HG03342 (cell line): ENCODE results near the gene AK9.
A peak's percentile ranks its signal among the peaks of the same experiment; 100 is the strongest.

Source experiments
- ATAC-seq: cut with Tn5 transposase; IDR thresholded peaks from one replicate; pipeline ENCODE4 v1.9.1; 2021; ENCODE audit warnings: mild to moderate bottlenecking, moderate library complexity; ENCODE audit not compliant: unreplicated experiment

The AK9 gene

DNA sequence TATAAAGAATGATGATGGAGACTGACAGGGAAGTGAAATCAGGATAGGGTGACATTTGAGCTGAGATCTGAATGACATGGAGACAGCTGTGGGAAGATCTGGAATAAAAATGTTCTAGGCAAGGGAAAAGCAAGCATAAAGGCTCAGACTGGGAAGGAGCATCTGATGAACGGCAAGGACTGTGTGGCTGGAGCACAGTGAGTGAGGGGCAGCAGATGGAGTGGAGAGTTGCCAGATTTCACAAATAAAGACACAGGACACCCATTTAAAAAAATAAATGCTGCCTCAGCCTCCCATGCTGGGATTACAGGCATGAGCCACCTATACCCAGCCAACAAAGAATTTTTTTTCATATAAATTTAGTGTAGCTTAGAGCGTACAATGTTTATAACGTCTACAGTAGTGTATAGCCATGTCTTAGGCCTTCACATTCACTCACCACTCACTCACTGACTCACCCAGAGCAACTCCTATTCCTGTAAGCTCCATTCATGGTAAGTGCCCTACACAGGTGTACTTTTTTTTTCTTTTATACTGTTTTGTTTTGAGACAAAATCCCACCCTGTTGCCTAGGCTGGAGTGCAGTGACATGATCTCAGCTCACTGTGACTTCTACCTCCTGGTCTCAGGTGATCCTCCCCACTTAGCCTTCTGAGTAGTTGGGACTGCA lies 205.6 kb downstream of the AK9 start:
- ATAC-seq: no peak

- ATAC-seq: no peak
These were observed 206.9 kb downstream of the AK9 start for GRCh38 chr6:109484122-109484521.

- peak; percentile 4 for ATAC-seq
These were observed 207.3 kb downstream of the AK9 start for GRCh38 chr6:109483735-109484057.

GRCh38 chr6:109482905-109483734 lies 207.9 kb downstream of the AK9 start, which contains the start of gene ZBTB24:
TSS of gene ZBTB24 (minus strand) at chr6:109483219. CDS start at chr6:109482026, 1,193 bp downstream.
- ATAC-seq: peak; percentile 84

- ATAC-seq: no peak
These were observed 210.0 kb downstream of the AK9 start for GRCh38 chr6:109480993-109481480.

- no peak for ATAC-seq
These were observed 212.0 kb downstream of the AK9 start for GRCh38 chr6:109478841-109479624.

GRCh38 chr6:109478222-109478805 lies 212.7 kb downstream of the AK9 start:
- no peak for ATAC-seq

GRCh38 chr6:109477725-109478124 lies 213.3 kb downstream of the AK9 start:
- ATAC-seq: peak; percentile 58

DNA sequence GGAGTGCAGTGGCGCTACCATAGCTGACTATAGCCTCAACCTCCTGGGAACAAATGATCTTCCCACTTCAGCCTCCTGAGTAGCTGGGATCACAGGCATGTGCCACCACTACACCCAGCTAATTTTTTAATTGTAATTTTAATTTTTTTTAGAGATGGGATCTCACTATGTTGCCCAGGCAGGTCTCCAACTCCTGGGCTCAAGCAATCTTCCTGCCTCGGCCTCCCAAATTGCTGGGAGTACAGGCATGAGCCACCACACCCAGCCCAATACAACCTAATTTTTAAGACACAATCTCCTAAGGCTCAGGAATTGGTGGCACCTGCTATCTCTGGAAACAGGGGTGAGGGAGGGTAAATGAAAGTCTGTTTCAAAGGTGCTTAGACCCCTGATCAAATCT lies 213.8 kb downstream of the AK9 start:
- ATAC-seq: no peak

- no peak for ATAC-seq
These were observed 215.4 kb downstream of the AK9 start for GRCh38 chr6:109475625-109476024.

GRCh38 chr6:109474995-109475394 lies 216.0 kb downstream of the AK9 start:
- no peak for ATAC-seq

- ATAC-seq: no peak
These were observed 217.9 kb downstream of the AK9 start for GRCh38 chr6:109473120-109473519.

DNA sequence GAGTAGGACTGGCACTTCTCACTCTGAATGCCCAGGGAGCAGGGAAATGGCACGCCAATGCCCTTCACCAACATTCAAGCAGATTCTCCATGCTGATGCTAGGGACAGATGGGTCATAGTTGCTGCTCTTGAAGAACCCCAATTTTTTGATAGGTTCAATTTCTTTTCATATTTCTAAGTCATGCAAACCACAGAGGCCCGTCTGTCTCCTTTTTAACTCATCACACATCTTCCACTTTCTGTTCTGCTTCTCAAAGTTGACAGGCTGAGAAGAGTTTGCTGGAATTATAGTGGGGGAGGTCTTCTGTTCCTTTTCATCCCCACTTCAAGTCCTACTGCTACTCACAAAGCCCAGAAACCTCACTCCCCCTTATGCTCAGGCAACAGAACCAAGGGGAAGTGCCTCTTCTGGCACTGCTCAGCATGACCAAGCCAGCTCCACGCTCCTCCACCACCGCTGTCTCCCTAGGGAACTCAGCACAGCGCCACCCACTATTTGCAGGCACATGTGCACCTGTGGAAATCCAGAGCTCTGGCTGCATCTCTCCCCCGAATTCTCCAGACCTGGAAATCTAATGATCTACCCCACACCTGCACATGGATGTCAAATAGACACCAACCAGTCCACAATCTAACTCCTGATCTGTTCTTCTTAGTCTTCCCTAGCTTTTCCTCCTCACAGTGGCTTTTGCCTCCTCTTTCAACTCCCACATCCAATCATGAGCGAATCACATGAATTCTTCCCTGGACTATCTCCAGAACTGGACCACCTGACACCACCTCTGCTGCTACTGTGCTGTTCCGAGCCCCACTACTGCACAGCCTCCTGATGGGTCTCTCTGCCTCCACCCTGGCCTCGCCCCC lies 218.6 kb downstream of the AK9 start:
- peak; percentile 68 for ATAC-seq

- no peak for ATAC-seq
These were observed 219.7 kb downstream of the AK9 start for GRCh38 chr6:109471105-109471810.

DNA sequence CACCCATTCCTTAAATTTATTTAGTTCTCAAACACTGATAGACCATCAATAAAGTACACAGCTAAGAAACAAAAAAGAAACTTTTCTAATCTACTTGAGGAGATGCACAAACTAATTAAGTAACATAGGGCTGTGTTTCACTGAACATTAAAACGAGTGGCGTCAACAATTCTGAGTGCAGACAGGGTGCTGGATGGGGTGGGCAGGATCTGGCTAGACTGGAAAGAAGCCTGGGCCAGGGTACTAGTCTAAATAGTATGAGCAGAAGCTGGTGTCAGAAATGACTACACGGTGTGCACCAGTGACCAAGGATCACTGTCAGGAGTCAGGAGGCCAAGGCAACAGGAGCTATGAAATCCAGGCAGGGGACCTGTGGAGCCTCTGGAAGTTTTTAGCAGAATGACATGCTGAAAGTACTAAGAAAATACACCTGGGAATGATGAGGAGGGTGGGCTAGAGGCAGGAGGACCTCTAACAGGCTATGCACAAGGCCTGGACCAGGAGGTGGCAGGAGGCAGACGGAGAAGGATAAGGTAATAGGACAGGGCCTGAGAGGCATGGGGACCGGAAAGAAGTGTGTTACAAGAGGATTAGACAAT lies 221.3 kb downstream of the AK9 start:
- no peak for ATAC-seq

DNA sequence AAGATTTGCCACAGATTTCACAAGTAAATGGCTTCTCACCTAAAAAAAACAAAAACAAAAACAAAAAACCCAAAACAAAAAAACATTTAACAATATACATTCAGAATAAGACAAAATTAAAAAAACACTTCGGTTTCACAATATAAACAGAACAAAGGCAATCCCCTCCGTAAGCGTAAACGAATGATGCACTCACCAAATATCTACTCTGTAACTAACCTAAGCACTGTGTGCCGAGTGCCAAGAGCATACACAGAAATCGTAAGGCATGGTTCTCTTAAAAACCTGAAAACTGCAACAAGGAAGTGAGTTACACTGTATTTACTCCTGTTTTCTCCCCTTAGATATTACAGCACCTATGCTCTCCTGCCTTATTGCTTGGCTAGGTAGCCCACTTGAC lies 223.3 kb downstream of the AK9 start:
- no peak for ATAC-seq

GRCh38 chr6:109466212-109466923 lies 224.6 kb downstream of the AK9 start:
- no peak for ATAC-seq

DNA sequence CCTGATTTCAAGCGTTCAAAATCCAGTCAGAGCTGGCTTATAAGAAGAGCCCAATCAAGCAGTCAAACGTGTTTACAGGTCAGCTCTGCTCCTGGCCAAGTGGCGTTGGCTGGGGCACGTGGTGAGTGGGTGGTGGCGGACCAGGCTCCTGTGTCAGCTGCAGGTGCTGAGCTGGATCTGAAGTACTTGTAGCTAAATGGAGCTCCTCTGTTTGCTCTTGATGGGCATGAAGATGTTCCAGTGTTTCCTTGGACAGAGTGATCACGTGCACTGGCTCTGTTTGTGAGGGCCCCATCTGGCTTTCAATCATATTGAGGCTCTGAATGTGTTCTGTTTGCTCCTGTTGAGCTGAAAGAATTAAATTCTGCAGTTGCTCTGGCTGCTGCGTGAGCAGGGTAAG lies 225.2 kb downstream of the AK9 start:
- ATAC-seq: no peak
